EL (cell line): ENCODE measurements around the gene LRP8.
A peak's percentile ranks its signal among the peaks of the same experiment; 100 is the strongest.

Experiments used
- DNase-seq: peaks from one replicate; pipeline ENCODE4 v3.0.0-alpha.2; 2016

The LRP8 gene

DNA sequence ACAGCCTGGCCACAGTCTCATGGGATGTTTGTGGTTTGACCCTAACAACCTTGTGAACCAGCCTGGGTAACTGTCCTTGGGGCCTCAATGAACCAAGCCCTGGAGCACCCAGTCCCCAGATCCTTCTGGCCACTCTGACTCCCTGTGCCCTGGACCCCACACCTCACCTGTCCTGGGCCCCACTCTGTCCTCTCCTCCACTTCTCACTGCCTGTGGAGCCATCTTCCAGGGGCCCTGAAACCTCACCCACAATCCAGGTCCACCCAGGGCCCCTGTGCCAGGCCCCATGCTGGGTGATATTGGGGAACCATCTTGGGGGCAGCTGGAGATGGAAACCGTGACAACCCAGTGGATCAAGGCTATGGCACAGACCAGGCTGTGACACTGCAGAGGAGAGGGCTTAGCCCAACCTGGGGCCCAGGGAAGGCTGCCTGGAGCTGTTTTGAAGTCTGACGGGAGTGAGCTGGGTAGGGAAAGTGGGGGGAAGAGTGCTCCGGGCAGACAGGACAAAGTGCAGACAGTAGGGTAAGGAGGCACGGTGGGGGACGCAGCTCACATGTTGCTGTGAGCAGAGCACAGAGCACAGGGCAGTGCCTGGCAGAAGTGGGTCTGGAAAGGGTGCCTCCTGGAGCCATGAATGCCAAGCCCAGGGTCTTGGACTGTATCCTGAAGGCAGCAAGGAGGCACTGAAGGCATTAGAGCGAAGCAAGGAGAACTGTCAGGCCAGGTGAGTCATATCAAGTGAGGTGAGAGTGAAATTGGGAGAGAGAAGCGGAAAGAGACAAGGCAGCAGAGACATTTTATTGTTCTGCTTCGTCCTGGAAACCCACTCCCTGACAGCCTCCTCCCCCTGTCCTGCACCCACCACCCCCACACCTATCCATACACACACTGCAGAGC is 12.1 kb upstream of the LRP8 start:
- no peak for DNase-seq

DNA sequence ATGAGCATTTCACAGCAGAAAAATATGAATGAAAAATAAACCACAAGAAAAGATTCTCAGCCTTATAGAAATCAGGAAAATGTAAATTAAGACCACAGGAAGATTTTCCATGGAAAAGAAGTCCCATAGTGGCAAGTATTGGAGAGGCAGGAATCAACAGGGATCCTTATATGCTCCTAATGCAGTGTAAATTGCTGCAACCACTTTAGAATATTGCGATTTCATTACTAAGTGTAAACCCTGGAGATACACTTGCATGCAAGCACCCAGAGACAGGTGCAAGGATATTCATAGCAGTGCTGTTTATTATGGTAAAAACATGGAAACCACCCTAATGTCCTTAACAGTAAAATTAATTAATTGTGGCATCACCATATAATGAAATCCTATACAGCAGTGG is 10.6 kb upstream of the LRP8 start:
- no peak for DNase-seq

DNA sequence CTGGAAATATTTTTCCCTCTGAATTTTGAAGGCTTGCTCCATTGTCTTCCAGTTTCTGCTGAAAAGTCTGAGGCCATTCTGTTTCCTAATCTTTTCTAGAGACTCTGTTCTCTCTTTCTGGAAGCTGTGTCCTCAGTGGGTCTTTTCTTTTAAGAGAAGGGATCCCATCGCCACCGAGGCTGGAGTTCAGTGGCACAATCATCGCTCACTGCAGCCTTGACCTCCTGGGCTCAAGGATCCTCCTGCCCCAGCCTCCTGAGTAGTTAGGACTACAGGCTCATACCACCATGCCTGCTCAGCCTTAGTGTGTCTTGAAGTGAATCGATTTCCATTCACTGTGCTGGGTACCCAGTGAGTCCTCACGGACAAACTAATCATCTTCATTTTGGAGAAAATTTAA is 9.6 kb upstream of the LRP8 start:
- no peak for DNase-seq

DNA sequence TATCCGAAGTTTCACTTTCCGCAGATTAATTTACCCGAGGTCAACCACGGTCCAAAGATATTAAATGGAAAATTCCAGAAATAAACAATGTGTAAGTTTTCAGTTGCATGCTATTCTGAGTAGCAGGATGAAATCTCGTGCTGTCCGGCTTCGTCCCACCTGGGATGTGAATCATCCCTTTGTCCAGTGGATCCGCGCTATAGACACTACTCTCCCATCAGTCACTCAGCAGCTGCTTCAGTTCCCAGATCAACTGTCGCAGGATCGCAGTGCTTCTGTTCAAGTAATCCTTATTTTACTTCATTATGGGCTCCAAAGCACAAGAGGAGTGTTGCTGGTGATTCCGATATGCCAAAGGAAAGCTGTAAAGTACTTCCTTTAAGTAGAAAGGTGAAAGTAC is 8.3 kb upstream of the LRP8 start:
- DNase-seq = no peak

DNA sequence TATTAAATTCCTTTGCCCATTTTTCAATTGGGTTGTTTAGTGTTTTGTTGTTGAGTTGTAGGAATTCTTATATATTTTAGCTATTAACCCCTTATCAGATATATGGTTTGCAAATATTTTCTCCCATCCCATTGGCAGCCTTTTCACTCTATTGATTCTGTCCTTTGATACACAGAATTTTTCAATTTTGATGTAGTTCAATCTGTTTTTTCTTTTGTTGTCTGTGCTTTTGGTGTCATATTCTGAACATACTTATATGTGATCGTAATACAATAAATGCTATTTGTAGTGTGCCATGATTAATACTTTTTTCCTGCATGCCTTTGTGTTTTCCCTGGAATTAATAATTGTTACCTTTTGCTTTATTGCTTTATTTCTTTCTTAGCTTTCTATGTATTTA is 7.8 kb upstream of the LRP8 start:
- no peak for DNase-seq

DNA sequence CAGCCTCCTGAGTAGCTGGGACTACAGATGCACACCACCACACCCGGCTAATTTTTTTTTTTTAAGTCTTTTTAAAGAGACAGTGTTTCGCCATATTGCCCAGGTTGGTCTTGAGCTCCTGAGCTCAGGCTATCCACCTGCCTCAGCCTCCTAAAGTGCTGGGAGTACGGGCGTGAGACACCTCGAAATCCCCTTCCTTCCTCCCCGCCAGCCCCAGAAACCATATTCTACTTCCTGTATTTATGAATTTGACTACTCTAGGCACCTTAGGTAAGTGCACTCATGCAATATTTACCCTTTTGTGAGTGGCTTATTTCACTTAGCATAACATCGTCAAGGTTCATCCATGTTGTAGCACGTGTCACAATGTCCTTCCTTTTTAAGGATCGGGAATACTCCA is 6.9 kb upstream of the LRP8 start:
- no peak for DNase-seq

DNA sequence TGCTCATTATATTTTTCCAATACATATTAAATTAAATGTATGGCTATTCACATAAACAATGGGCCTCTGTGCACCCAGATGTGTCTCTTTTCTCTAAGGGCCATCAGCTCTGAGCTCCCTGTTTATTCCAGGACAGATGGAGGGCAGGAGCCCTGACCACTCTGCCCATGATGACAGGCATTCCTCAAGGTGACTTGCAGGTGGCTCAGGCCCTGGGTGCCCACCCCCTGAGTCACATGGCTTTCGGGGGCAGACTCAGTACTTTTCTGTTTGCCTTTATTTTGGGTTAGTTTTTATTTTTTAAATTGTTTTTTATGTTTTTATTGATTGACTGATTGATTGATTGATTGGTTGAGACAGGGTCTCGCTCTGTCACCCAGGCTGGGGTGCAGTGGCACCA is 6.4 kb upstream of the LRP8 start:
- no peak for DNase-seq

DNA sequence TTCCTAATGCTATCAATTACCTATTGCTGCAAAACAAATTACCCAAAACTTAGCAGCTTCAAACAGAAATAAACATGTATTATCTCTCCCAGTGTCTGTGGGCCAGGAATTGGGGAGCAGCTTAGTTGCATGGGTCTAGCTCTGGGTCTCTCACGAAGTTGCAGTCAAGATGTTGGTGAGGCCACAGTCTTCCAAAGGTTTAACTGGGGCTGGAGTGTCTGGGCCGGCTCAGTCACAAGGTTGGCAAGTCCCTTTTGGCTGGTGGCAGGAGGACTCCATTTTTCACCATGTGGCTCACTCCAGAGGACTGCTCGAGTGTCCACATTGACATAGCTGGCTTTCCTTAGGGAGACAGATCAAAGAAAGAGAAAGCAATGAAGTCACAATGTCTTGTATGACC is 5.0 kb upstream of the LRP8 start:
- no peak for DNase-seq

DNA sequence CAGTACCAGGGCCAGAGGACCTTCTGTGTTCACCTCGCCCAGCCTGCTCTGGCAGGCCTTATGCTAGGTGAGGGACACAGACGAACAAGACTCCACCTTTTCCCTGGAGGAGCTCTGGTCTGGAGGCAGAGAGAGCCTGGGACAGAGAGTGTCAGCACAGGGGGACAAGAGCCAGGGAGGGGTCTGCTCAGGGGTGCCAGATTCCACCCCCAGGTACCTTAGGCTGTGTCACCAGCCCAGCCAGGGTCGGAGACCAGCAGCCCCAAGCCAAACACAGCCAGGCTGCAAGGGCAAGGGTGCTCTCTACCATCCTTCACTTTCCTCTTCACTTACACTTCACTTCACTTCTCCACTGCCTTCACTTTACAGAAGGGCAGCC is 4.3 kb upstream of the LRP8 start:
- DNase-seq = no peak

DNA sequence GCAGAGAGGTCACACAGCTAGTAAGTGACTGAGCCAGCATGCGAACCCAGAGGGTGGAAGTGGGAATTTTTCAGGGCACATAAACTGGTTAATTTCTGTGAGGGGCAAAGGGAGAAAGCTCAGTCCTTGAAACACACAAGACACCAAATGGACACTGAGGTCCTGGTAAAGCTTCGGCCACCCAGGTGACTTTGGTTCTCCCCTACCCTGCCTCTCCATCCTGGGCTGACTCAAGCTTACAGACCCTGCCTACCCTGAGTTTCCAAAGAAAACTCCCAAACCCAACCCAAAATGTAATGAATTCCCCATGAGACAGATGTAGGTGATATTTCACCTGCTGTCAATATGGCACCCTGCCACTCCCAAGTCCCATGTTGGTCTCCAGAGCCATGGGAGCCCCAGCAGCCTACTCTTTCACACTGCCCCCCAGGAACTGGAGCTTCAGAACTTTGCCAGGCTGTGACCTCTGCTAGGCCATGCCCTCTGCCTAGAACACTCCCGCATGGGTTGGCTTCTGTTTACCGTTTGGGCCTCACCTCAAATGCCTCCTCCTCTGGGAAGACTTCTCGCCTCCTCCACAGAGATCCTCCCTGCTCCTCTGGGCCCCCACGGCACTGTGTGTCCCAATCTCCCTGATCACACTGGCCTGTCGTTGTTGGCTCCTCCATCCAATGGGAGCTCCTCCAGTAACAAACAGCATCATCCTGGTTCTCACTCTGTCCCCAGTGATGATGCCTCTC is 3.7 kb upstream of the LRP8 start:
- no peak for DNase-seq

DNA sequence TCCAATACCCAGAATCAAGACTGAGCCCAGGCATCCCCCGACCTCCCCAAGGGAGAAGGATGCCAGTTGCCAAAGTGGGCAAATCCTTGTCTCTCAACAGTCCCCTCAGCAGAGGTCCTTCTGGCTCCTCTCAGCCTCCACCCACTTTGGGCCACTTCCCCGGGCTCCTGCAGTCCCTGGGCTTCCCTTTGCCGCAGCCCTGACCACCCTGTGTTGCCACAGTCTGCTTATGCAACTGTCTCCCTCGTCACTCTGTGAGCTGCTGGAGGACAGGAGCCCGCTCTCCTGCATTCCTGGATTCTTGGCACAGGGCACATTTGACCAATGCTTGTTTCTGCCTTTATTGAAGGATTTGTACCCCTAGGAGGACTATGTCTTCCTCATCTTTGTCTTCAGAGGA is 2.9 kb upstream of the LRP8 start:
- no peak for DNase-seq

DNA sequence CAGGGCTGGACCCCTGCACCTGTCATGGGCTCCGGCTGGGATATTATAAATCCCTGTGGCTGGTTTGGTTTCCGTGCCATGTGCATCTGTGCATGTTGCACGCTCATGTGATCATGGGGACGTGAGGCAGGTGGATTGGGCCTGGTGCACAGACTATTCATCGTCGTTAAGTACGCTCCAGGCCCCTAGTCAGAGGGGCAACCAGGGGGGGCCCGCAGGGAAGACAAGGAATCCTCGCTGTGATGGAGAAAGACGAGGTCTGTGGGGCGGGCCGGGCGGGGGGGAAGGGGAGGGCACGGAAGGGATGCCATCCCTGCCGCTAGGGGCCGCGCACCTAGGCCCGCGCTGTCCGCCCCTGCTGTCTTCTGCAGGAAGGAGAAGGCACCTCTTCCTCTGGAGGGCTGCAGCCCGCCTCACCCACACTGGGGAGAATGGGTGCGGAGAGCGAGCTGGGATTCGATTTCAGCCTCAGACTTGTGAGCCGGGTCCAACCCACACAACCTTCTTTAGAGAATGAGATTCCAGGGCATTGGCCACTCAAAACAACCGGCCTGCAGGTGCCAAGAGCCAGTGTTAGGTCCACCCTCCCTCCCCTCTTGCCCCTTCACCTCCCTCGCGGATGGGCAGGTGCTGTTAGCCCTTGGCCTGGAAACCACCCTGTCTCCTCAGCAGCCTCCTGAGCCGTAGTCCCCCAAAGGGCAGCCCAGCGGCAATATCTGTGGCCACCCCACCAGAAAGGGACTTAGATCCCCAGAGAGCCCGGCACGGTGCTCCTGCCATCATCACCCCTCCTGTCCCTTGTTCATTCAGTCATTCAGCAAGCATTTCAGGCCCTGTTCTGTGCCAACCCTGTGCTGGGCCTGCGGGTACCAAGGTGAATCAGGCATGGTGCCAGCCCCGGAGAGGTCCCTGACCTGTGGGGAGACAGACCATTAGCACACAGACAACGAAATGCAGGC is 950 bp upstream of the LRP8 start:
- no peak for DNase-seq

DNA sequence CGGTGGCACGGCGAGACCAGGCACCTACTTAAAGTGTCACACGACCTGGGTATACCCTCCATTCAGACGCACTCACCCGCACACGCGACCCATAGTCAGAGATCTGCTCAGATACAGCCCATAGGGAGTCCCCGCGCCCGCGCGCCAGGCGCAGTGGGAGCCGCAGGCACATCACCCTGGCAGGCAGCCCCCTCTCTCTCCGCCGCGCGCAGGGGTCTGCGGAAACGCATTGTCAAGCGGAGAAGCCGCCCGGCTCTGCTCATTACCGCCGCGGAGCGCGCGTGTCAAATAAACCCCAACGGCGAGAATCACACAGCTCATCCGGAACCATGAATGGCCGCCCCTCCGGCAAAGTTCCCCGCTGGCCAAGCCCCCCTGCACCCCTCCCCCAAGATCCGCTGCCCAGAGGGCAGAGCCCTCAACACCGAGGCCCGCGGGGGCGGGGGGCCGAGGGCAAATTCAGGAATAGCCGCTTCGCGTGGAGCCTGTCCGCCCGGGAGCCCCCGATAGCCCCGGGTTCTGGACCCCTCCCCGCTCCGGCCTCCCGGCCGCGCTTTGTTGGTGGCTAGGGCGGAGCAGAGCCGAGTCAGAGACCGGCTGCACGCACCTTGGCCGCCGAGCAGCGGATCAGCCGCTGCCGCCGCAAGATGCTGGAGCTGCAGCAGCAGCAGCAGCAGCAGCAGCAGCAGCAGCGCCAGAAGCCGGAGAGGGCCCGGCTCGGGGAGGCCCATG is 522 bp downstream of the LRP8 start:
- peak; percentile 42 for DNase-seq

DNA sequence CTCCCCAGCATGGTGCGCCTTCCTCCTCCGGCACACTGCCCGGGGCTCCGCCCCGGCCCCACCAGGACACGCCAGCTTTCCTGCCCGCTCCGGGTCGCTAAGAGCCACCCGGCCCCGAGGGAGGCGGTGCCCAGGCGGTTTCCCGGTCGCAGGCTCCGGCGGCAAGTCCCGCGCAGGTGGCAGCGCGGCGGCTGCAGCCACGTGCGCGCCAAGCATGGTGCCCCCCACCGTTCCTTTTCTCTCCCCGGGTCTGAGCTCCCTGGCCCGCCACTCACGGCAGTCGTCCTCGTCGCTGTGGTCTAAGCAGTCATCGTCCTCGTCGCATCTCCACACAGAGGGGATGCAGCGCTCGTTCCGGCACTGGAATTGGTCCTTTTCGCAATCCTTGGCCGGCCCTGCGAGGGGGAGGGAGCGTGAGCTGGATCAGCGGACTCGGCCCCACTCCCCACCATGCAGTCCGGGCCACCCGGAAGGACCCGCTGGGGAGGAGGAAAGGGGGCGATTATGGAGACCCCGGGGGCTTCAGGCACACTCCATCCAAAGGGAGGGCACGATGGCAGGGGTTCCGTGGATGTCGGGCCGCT is 1.2 kb downstream of the LRP8 start:
- no peak for DNase-seq

DNA sequence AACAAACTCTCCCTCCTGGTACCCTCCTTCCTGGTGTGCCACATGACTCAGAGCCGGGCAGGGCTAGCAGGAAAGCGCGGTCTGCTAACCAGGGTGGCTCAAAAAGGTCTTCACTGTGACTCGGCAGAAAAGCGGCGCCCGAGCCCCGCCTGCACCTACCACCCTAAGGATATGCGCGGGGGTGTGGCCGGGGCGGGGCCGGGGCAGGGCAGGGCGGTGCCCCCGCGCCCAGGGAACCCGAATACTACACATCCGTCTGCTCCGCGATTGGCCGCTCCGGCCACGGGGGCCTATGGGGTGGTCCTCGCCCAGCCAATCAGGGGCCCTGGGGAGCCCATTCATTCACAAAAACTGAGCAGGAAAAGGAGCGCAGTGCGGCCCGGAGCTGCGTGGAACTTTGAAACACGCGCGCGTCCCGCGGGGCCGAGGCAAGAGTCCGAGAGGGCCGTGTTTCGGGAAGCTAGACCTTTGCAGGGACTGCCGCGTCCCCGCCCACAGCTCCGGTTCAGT is 1.7 kb downstream of the LRP8 start:
- peak; percentile 97 for DNase-seq

DNA sequence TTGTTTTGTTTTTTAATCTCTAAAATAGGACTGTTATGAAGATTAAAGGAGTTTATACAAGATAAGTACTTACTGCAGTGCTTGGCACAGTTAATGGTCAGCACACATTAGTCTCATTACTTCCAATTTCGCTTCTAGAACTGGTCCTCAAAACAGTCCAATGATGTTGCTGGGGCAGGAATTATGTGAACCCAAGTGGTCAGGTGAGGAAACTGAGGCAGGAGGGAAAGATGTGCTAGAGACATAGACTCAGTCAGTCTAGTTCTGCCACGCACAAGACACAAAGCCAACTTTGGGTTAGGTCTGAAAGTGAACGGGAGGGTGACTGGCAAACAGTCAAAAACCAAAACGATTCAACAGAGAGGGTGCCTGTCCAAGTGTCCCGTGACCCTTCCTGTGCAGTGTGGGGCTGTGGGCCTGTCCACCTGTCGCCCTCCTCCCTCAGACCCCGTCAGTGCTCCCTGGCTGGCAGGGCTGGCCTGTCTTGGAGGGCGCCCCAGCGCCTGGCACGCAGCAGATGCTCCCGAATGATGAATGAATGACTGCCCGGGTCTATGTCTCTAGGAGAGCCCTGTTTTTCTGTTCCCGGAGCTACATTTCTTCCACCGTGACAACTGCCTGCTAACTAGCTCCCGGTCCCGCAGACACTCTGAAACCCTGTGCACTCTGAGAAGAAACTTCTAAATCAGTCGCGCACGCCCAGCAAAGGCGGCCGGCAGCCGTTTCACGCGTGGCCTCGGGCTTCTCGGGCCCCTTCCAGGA is 2.4 kb downstream of the LRP8 start:
- DNase-seq = no peak

DNA sequence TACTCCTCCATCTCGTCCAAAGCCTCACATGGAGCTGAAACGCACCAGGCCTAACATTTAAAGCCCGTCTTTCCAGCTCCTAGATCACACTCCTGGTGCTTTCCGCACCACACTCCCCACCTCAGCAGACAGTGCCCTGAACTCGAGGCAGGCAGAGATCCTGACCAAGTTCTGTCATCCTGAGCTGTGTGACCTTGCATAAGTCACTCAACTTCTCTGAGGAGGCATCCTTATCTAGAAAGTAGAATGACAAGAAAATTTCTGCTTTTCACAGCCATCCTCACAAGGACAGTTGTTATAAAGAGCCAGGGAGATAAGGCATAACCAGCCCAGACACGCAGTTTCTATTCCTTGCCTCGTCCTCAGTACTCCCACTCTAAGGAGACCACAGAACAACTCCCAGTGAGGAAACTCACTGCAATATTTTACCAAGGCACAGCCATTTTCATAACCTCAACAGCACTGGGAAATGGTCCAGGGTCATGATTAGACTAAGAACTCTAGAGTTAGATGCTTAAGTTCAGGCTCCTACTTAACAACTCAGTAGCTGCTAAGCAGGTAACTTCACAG is 3.1 kb downstream of the LRP8 start:
- DNase-seq = no peak

DNA sequence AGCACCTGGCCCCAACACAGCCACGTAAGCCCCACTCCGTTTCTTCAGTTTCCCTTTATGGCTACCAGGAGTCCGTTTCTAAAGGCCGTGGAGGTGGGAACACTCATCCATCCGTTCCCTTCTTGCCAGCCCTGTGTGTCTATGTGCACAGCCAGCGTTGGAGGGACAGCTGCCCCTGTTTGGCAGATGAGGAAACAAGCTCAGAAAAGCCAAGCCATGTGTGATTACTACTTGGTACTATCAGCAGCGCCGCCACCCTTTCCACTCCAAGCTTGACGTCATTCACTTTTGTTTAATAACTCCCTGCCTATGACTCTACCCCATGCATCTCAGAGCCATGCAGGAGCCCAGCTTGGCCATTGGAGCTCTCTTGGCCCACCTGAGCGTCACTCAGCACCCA is 3.5 kb downstream of the LRP8 start:
- DNase-seq = no peak

DNA sequence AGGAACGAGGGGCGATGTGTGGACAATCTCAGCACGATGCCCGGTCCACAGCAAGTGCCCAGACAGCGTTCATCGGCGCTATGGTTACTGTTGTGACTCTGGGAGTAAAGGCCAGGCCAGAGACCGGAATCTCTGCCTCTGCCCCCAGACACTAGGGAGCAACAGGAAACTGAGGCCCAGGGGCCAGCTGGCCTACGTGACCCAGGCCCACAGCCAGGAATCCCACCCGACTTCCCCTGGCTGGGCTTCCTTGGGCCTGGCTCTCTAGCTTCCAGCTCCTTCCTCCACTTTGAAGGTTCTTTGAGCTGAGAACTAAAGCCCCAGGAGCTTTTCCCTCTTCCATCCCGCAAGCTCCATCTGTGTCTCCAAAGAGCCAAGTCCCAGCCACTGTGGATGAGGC is 4.6 kb downstream of the LRP8 start:
- no peak for DNase-seq

DNA sequence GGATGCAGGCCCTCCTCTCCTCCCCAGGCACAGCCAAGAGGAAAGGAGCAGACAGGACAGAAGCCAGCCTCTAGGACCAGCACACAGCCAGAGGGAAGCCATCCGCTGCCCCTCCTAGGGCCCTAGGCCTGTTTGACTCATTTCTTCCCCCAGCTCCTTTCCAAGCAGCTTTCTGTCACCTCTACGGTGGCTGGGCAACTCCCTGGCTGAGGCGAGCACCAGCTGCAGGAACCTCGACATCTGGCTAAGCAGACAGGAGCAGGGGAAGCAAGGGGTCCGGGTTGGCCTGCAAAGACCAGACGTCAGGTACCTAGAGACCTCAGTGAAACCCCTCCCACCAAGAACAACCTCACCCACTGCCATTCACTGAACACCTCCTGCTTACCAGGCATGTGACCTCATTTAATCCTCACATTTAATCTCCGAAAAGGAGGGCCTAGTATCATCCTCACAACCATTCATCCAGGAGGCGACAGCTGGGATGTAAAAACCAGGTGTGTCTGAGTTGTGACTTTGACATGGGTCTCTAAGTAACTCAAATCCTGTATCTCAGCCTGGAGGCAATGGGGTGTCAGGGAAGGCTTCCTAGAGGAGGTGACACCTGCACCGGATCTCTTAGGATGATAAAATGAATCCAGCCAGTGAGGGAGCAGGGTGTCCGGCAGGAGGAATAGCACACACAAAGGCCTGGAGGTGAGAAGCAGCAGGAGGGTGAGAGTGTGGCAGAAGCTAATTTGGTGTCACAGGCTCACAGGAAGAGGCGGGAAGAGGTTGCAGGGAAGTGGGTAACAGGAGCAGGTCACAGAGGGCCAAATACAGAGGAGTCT is 5.9 kb downstream of the LRP8 start:
- DNase-seq = no peak
